ENCODE results near the gene UBE2D2.

DNA sequence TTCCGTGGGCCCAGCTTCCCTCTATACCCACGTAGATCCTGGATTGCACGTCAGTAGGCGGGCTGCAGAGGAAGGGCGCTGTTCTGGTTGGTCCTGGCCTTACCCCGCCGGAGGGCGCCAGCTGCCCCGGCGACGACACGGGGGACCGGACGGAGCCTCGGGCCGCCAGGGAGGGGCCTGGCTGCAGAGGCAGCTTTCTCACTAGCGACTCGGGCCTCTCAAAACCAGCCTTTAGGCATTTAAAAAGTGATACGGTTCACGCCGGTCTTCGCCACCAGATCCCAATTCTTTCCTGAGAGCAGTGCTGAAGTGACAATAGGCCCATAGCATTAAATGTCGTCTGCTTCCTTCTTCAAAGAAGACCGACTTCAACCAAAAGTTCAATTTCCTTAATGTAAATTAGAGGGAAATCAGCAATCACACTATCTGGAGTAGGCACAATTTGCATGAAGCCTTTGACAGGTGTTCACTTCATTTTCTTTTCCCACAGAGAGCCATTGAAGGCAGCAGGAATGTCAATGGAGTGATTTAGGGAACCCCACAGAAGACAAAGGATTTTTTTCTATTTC lies 17.6 kb upstream of the UBE2D2 start:
- TF ChIP-seq, protein P1, sequence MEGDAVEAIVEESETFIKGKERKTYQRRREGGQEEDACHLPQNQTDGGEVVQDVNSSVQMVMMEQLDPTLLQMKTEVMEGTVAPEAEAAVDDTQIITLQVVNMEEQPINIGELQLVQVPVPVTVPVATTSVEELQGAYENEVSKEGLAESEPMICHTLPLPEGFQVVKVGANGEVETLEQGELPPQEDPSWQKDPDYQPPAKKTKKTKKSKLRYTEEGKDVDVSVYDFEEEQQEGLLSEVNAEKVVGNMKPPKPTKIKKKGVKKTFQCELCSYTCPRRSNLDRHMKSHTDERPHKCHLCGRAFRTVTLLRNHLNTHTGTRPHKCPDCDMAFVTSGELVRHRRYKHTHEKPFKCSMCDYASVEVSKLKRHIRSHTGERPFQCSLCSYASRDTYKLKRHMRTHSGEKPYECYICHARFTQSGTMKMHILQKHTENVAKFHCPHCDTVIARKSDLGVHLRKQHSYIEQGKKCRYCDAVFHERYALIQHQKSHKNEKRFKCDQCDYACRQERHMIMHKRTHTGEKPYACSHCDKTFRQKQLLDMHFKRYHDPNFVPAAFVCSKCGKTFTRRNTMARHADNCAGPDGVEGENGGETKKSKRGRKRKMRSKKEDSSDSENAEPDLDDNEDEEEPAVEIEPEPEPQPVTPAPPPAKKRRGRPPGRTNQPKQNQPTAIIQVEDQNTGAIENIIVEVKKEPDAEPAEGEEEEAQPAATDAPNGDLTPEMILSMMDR (IDR thresholded peaks at IDR 0.05), result no peak
- no peak for TF ChIP-seq POLR2A (IDR thresholded peaks at IDR 0.05)

Data from testis (tissue), 2 donors.